Smooth muscle cell of bladder (primary cell): ENCODE data around the gene GGTLC1. TPM values are rescaled to one million over a fixed set of nuclear protein-coding genes. Genes with fewer than 3 reads are reported as not detected.

Experiments
- total RNA-seq: library from RNA; depleted of rRNA; stranded (reverse); fragments of >200 nt; gene quantifications from 2 replicates; pipeline ENCODE4 v1.2.3, GENCODE V29; 2014

Gene GGTLC1
- not detected in 2 replicates for total RNA-seq

GRCh38 chr20:23988561-23988960, at the start of gene GGTLC1:
Gene GGTLC1, minus strand, starts transcription at chr20:23988779. Its CDS starts 2,168 bp downstream, at chr20:23986611.

Other genes starting within 250 kb of the GGTLC1 start
- gene CST1, start 237.8 kb downstream of the GGTLC1 start, total RNA-seq, result 0.28 TPM in 1 of 2 replicates, not detected in the other
- gene CST2, start 162.1 kb downstream of the GGTLC1 start, total RNA-seq, result 0.55 and 0.71 TPM in 2 replicates
- gene CST5, start 109.0 kb downstream of the GGTLC1 start, total RNA-seq, result not detected in 2 replicates